GM12865 (cell line): Measurements from ENCODE around the gene TMEM234.

ENCODE experiments used
- DNase-seq: peaks from one replicate; pipeline ENCODE4 v3.0.0; 2010; ENCODE audit warnings: low read depth
- H3K4me3 ChIP-seq: 2 replicates; pipeline ENCODE4 v1.5.1; 2011; ENCODE audit warnings: mild to moderate bottlenecking, low read depth, low read length, control low read depth
- CTCF ChIP-seq: IDR thresholded peaks from 2 replicates; pipeline ENCODE4 v1.5.1; 2011; ENCODE audit warnings: low read length, control low read depth, low read depth, inconsistent platforms; ENCODE audit not compliant: insufficient read depth; ENCODE audit errors: missing control alignments

The TMEM234 gene

DNA sequence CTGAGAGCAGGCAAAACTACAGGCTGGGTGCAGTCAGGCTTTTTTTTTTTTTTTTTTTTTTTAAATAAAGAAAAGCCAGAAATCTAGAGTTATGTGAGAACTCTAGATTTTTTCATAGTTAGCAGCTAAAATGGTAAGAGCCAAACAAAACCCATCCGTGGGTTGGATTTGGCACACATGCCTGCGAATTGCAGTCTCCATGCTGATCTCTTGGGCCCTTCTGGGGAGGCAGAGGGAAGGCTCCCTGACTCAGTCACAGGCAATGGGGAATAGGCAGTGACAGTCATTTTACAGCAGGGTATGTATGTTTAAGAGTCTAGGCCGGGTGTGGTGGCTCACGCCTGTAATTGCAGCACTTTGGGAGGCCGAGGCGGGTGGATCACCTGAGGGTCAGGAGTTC lies 40.1 kb downstream of the TMEM234 start:
- peak overlapping the region; percentile 90 for H3K4me3 ChIP-seq
- DNase-seq: no peak
- TF ChIP-seq CTCF: no peak

DNA sequence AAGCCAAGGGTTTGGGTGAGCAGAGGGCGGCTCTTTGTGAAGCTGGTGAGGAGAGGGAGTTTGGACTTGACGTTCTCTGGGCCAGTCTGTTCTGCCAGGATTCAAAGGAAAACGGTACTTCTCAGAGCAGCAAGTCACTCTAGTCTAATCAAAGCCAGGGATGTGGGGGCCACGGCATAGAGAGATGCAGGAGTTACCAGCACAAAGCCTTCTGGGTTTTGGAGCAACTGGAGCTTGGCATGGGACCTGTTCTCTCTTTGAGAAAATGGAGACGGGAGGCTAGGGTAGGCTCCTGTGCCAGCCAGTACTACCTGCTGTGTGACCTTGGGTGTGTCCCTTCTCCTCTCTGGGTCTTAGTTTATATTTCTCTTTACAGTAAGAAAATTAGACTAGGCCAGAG lies 40.6 kb downstream of the TMEM234 start:
- H3K4me3 ChIP-seq: peak overlapping the region; percentile 90
- DNase-seq: no peak
- TF ChIP-seq CTCF: no peak

DNA sequence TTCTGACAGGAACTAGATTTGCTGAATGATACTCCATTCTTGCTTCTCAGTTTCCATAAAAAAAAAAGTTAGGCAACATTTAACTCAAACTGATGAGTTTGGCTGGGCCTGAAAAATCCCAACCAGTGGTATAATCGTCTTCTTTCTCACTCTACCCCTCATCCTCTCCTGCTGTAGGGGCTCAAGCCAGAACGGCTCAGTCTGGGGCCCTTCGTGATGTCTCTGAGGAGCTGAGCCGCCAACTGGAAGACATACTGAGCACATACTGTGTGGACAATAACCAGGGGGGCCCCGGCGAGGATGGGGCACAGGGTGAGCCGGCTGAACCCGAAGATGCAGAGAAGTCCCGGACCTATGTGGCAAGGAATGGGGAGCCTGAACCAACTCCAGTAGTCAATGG lies 41.1 kb downstream of the TMEM234 start:
- no peak for DNase-seq

DNA sequence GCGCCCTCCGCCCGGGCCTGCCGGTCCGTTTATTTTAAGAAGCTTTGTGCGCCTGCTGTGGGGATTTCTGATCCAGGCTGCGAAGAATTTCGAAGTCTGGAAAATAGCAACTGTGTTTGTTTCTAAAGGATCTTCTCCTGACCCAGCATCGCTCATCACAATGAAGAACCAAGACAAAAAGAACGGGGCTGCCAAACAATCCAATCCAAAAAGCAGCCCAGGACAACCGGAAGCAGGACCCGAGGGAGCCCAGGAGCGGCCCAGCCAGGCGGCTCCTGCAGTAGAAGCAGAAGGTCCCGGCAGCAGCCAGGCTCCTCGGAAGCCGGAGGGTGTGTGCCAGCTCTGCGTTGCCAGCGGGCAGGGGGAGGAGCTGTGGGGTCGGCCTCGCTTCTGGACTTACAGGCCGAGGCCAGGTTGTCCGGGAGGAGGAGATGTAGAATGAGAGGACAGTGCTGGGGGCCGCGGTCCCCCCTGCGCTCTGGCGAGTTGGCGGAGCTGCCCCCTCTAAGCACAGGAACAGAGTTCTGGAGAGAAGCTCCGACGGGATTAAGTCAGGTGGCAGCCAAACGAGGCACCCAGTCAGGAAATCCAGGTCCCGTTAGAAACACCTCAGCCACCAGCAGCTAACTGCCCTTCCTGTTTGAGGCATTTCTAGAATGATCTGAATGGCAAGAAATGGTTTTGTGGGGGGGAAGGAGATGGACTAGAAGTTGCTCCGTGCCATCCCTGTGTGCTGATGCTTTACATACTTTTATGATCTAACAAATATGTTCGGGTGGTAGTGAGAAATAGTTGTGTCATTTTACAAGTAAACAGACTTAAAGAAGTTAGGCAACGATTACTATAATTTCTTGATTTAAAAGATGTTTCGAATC lies 41.7 kb downstream of the TMEM234 start:
- peak overlapping the region; percentile 90 for H3K4me3 ChIP-seq
- no peak for TF ChIP-seq CTCF
- peak; percentile 59 for DNase-seq

More for the DNA sequence above, 41.1 kb downstream of the TMEM234 start:
- peak overlapping the region; percentile 90 for H3K4me3 ChIP-seq
- TF ChIP-seq CTCF: no peak

- peak within 1 kb of the TSS; percentile 90 for H3K4me3 ChIP-seq
- peak; percentile 96 for DNase-seq
- no peak for TF ChIP-seq CTCF
These were observed 42.5 kb downstream of the TMEM234 start, which contains the start of gene TXLNA for GRCh38 chr1:32179443-32180185. TSS of gene TXLNA (plus strand) at chr1:32179675. CDS start at chr1:32180346, 671 bp downstream.

- no peak for TF ChIP-seq CTCF
- peak overlapping the region; percentile 90 for H3K4me3 ChIP-seq
- DNase-seq: no peak
These were observed 43.0 kb downstream of the TMEM234 start for GRCh38 chr1:32179193-32179442.
